Kidney capillary endothelial cell (primary cell): ENCODE results near the gene CDC42BPA.
"Not testable (repeated sequence)": the region's sequence is repeated elsewhere in the genome, so short reads cannot be mapped to it uniquely, and the experiment has no call there.

Source experiments
- DNase-seq: peaks from one replicate; pipeline ENCODE4 v3.0.0-alpha.2; 2018; ENCODE audit warnings: low spot score

CDC42BPA gene

GRCh38 chr1:227197064-227197463 is 121.2 kb downstream of the CDC42BPA start:
- DNase-seq: no peak

GRCh38 chr1:227192163-227192562 is 126.1 kb downstream of the CDC42BPA start:
- peak; percentile 7 for DNase-seq

- no peak for DNase-seq
Observed at GRCh38 chr1:227191607-227192006, 126.7 kb downstream of the CDC42BPA start.

- no peak for DNase-seq
Observed at GRCh38 chr1:227190321-227190720, 128.0 kb downstream of the CDC42BPA start.

GRCh38 chr1:227185291-227185690 is 133.0 kb downstream of the CDC42BPA start:
- no peak for DNase-seq

- DNase-seq: no peak
Observed at GRCh38 chr1:227182012-227182411, 136.3 kb downstream of the CDC42BPA start.

- no peak for DNase-seq
Observed at GRCh38 chr1:227175611-227176010, 142.7 kb downstream of the CDC42BPA start.

- DNase-seq: no peak
Observed at GRCh38 chr1:227174164-227174563, 144.1 kb downstream of the CDC42BPA start.

- no peak for DNase-seq
Observed at GRCh38 chr1:227170361-227171166, 147.7 kb downstream of the CDC42BPA start.

GRCh38 chr1:227169343-227169742 is 148.9 kb downstream of the CDC42BPA start:
- no peak for DNase-seq

GRCh38 chr1:227167276-227168101 is 150.8 kb downstream of the CDC42BPA start:
- no peak for DNase-seq

GRCh38 chr1:227166559-227166958 is 151.7 kb downstream of the CDC42BPA start:
- no peak for DNase-seq

GRCh38 chr1:227161470-227161869 is 156.8 kb downstream of the CDC42BPA start:
- no peak for DNase-seq

GRCh38 chr1:227156520-227156919 is 161.8 kb downstream of the CDC42BPA start:
- peak; percentile 8 for DNase-seq

- no peak for DNase-seq
Observed at GRCh38 chr1:227155688-227156087, 162.6 kb downstream of the CDC42BPA start.

- no peak for DNase-seq
Observed at GRCh38 chr1:227155004-227155403, 163.3 kb downstream of the CDC42BPA start.

- no peak for DNase-seq
Observed at GRCh38 chr1:227152525-227152924, 165.8 kb downstream of the CDC42BPA start.

GRCh38 chr1:227140376-227140775 is 177.9 kb downstream of the CDC42BPA start:
- DNase-seq: no peak

GRCh38 chr1:227136210-227136820 is 182.0 kb downstream of the CDC42BPA start:
- DNase-seq: no peak

GRCh38 chr1:227134686-227135314 is 183.5 kb downstream of the CDC42BPA start:
- peak; percentile 32 for DNase-seq

GRCh38 chr1:227132695-227133094 is 185.6 kb downstream of the CDC42BPA start:
- DNase-seq: not testable (repeated sequence)

GRCh38 chr1:227131193-227131592 is 187.1 kb downstream of the CDC42BPA start:
- DNase-seq: peak; percentile 26
